HL-60/S4 (cell line): Measurements from ENCODE around the gene CPLANE1.
"Not testable (repeated sequence)": the region's sequence is repeated elsewhere in the genome, so short reads cannot be mapped to it uniquely, and the experiment has no call there.

ENCODE experiments used
- in situ Hi-C: fragments of 300-500 bp; cut with MboI; formaldehyde crosslinking; loops from 2 replicates; pipeline ENCODE4 v1.14.3; 2022; ENCODE audit warnings: low sequenced_read_pairs

Gene CPLANE1

DNA sequence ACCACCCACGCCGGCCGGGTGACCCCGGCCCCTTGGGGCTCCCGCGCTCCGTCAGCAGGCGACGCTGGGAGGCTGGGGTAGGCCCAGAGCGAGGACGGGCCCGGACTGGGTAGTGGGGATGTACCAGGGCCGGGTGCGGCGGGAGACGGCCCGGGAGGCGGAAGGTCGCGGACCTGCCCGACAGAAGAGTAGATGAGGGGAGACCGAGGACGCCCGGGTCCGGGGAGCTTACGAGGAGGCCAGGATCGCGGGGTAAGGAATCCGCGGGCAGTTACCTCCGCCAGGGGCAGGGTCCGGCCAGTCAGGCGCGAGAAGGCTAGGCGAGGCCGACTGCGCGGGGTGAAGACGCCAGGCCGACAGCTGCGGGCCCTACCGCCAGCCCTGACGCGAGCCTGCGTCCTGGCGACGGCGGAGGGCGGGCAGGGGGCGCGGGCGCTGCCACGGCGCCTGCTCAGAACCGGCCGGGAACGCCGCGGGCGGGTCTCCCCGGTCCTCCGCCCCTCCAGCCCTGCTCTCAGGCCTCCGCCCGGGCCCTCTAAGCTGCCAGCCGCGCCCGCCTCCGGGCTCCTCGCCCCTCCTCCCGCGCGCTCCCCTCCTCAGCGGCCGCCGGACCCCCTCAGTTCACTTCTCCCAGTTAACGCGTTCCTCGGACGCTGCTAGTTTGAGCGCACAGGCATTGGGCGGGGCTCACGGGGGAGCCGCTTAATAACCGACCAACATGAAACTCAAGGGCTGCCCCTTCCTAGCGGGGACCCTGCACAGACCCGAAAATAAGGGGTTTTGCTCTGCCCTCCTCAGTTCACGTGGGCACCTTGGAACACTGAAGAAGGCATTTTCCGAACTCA lies at the start of gene CPLANE1:
CPLANE1 (minus strand) TSS at position 407 of the 845 bp plus-strand sequence. CDS start 1,678 bp downstream, outside the sequence.
- in situ Hi-C loops: no loop called here

DNA sequence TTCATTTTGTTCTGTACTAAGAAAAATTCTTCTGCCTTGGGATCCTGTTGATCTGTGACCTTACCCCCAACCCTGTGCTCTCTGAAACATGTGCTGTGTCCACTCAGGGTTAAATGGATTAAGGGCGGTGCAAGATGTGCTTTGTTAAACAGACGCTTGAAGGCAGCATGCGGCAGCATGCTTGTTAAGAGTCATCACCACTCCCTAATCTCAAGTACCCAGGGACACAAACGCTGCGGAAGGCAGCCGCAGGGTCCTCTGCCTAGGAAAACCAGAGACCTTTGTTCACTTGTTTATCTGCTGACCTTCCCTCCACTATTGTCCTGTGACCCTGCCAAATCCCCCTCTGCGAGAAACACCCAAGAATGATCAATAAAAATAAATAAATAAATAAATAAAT lies 47.1 kb upstream of the CPLANE1 start:
- in situ Hi-C loops: not testable (repeated sequence)

DNA sequence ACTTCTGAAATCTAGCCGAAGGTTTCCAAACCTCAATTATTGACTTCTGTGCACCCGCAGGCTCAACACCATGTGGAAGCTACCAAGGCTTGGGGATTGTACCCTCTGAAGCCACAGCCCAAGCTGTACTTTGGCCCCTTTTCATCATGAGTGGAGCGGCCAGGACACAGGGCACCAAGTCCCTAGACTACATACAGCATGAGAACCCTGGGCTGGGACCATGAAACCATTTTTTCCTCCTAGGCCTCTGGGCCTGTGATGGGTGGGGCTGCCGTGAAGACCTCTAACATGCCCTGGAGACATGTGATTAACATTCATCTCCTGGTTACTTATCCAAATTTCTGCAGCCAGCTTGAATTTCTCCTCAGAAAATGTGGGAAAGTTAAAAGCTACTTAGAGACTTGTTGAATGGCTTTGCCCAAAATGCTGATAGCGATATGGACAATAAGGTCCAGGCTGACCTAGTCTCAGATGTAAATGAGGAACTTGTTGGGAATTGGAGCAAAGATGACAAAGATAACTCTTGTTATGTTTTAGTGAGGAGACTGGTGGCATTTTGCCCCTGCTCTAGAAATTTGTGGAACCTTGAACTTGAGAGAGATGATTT lies 34.1 kb upstream of the CPLANE1 start:
- in situ Hi-C loops: no loop called here

DNA sequence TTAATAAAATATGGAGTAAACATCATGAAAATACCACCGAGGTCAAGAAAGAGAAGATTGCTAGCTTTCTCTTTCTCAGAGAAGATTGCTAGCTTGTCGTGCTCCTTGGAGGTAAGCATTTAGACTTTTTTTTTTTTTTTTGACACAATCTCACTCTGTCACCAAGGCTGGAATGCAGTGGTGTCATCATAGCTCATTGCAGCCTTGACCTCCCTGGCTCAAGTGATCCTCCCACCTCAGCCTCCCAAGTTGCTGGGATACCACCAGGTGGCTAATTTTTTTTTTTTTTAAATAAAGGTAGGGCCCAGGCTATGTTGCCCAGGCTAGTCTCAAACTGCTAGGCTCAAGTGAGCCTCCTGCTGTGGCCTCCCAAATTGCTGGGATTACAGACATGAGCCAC lies 26.3 kb upstream of the CPLANE1 start:
- in situ Hi-C loops: no loop called here

DNA sequence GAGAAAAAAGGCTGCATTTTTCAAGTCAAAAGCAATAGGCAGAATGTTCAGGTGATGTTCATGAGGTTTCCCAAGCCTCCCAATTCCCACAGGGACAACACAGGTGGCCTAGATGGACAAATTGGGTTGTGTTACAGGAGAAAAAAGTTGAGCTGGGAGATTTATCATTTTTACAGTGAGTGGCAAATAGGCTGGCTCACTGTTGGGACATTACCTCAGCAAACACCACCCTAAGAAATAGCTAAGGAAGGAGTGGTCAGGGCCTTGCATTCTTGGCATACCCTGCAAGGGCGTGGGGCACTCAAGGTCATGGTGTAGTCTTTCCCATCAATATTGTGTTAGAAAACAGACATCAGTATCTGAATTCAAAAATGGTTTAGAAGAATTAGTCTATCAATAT lies 23.3 kb upstream of the CPLANE1 start:
- in situ Hi-C loops: no loop called here

DNA sequence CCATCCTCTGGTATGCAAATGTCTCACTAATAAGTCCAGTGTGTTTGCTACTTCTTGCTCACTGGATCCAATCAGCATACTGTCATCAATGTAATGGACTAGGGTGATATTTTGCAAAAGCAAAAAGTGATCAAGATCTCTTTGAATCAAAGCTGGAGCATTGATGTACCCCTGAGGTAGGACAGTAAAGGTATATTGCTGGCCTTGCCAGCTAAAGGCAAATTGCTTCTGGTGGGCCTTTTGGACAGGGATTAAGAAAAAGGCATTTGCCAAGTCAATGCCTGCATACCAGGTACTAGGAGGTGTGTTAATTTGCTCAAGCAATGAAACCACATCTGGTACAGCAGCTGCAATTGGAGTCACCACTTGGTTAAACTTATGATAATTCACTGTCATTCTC lies 18.9 kb upstream of the CPLANE1 start:
- in situ Hi-C loops: not testable (repeated sequence)

DNA sequence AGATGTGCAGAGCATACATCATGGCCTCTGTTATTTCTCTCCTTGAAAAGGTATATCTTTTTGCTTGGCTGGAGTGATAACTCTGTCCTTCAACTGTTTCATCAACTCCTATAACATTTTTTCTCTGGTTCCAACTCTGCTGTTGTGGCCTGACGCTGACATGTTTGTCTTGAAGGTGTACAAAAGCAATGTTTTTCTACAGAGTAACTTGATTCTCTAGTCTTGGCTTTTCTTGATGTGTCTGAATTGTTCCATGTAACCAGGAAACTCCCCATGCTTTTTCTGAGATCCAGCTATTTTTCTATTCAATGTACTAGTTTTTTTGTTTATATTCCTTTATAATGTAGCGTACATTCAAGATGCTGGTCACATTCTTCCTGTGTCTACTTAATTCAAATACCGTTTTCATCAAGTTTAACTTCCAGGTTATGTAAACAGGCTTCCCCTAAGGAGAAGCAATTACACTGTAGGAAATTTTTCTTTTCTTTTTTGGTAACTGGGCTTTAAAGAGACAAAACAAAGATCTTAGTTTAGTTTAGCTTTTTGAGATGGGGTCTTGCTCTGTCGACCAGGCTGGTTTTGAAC lies 6.7 kb upstream of the CPLANE1 start:
- in situ Hi-C loops: no loop called here

DNA sequence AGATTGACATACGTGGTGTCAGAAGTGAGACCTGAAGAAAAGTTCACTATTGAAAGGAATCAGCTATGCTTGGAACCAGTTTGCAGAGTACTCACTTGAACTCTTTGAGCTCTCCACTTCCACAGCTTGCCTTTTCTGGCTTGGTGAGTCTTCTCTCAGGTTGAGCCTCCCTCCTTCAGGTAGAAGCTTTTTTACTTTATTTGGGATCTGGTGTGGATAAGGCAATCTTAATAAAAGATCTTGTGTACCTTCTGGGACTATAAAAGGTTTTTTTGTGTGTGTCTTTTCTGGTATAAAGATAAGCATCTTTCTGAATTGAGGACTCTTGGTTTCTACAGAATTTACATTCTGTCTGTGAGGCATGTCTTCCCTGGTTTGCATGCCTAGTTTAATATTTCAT lies 5.4 kb upstream of the CPLANE1 start:
- in situ Hi-C loops: no loop called here

DNA sequence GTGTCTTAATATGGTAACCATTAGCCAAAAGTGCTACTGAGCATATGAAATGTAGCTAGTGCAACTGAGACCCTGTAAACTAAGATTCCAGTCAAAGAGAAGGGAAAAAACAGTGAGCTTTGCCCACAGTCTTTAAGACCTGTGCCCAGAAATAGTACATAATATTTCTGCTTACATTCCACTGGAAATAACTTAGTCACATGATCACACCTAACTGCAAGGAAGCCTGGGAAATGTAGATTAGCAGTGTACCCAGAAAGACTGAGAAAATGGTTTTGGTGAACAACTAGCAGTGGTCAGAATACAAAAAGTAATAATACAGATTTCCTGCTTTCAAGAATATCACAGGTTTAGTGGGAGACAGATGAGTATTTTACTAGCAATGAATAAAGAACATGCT lies 2.5 kb upstream of the CPLANE1 start:
- in situ Hi-C loops: no loop called here

DNA sequence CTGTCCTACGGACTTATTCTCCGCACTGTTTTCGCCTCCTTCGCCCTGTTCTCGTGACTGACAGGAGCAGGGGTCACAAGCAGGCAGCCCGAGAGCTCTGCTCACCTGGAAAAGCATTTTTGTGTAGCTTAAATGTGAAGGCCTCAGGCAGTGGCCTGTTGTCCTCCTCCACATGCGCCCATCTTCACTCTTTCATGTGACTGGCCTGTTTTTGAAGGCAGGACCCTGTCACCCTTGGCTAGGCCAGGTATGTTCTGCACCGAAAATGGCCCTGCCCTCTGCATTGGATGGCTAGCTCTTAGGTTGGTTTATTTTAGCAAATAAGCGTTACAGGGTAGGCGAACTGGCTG lies 614 bp upstream of the CPLANE1 start:
- in situ Hi-C loops: no loop called here

DNA sequence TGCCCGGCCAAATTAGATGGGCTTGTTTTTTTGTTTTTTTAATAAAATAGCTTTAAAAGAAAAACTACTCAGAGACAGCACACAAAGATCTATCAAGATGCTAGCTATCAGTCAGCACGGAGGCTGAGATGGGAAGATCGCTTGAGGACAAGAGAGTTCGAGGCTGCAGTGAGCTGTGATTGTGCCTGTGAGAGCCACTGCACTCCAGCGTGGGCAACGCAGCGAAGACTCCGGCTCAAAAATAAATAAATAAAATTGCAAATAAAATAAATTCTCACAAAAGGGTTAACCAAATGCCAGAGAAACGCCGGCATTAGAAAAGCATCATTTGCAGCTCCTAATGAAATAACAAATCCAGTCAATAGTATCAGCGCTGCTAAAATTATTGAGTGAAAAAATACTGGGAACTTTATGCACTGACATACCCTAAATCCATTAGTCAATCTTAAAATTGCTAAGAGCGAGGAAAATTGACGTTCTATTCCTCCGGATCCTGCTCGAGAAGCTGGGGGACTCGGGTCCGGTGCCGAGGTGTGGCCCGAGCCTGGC lies 681 bp downstream of the CPLANE1 start:
- in situ Hi-C loops: no loop called here

DNA sequence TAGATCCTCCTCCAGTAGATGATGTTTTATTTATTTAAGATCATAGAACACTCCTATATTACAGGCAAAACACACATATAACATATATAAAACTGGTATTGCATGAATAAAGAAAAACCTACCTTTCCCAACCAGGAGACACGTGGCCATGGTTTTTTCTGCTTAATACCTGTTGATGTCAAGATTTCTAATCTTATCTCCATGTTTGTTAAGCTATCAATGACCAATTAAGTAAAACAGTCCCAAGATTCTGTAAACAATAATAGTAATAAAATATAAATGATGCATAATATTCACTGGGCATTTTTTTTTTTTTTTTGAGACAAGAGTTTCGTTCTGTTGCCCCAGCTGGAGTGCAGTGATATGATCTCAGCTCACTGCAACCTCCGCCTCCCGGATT lies 1.7 kb downstream of the CPLANE1 start:
- in situ Hi-C loops: no loop called here

DNA sequence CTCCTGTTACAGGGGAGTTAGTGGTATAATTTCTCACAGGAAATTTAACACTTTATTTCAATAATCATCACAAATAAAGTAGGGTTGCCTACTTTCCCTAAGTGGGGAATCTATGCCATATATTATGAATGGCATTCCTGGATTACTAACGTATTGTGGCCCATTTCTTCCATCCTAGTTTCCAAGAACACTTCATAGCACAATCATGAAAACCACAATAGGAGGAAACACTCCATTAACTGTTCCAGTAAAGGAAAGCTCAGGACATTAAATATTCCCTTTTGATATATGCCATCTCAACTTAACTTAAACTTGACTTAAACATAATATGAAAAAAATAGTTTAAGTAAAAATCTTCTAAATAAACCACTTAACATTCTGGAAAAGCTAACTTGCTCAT lies 2.1 kb downstream of the CPLANE1 start:
- in situ Hi-C loops: no loop called here

DNA sequence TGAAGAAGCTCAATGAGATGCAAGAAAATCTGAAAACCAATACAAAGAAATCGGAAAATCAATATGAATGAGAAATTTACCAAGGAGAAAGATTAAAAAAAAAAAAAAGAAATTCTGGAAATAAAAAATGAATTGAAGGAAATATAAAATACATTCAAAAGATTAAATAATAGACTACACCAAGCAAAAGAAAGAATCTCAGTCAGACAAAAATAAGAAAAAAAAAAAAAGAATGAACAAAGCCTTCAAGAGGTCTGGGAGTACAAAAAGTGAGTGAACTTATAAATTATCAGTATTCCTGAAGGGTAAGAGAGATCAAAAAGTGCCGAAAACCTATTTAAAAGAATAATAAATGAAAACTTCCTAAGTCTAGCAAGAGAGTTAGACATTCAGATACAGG lies 14.9 kb downstream of the CPLANE1 start:
- in situ Hi-C loops: no loop called here

DNA sequence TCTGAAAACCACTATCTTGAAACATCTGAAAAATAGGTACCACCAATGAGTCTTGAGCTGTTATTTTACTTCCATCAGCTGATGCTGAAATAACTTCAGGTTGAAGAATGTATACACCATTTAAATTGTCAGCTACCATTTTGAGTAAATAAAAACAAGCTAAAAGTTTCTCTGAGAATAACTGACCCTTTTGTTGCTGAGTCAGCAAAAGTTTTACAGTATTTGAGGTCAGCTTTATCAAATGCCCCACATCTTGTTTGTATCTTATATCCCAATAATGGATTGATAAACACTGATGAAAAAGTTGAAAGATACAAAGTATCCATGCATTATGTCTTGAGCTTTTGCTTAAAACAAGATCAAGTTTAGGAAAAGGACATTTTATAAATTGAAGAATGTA lies 22.8 kb downstream of the CPLANE1 start:
- in situ Hi-C loops: no loop called here

DNA sequence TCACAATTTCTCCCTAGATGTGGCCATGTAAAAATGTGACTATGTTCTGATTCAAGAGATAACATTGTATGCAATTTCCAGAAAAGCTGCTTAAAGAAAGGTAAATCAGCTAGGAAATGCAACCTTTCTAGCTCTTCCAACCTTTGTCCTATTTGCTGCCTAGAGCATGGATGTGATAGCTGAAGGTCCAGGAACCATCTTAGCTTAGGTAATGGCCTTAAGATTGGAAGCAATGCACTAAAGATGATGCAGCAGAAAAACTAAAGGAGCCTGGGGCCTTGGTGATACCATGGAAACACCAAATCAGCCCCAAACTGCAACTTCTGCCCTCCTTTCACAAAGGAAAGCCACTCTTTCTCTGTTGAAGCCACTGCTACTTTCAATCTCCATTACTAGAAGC lies 27.0 kb downstream of the CPLANE1 start:
- in situ Hi-C loops: no loop called here

DNA sequence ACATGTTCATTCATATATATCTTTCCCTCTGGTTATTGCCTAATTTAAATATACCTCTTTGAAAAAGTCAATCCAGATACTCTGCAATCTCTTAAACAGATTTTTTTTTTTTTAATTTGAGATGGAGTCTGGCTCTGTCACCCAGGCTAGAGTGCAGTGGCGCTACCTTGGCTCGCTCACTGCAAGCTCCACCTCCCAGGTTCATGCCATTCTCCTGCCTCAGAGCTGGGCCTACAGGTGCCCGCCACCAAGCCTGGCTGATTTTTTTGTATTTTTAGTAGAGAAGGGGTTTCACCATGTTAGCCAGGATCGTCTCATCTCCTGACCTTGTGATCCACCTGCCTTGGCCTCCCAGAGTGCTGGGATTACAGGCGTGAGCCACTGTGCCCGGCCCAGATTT lies 28.8 kb downstream of the CPLANE1 start:
- in situ Hi-C loops: not testable (repeated sequence)

DNA sequence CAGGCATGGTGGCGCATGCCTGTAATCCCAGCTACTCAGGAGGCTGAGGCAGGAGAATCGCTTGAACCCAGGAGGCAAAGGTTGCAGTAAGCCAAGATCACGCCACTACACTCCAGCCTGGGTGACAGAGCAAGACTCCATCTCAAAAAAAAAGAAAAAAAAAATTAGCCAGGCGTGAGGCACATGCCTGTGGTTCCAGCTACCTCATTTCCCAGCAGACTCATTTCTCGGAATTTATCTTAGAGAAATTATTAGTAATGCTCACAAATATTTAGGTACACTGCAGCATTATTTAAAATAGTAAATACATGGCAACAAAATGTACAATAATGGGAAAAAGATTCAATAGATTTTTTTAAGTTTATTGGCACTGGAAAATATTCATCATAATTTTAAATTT lies 29.8 kb downstream of the CPLANE1 start:
- in situ Hi-C loops: not testable (repeated sequence)

DNA sequence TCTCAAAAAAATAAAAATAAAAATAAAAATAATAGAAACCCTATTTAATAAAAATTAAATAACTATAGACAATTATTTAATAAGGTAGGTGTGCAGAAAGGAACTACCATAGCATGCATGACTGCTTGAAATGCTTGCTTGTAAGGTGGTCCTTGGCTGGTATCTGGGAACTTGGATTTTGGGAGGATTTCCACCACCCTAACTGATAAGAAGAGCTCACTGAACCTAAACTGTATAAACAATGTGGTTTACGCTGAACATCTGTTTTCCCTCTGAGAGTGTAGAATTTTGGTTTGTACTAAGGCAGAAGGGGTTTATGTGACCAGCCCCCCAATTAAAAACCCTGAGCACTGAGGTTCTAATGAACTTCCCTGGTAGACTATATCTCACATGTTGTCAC lies 31.2 kb downstream of the CPLANE1 start:
- in situ Hi-C loops: no loop called here

DNA sequence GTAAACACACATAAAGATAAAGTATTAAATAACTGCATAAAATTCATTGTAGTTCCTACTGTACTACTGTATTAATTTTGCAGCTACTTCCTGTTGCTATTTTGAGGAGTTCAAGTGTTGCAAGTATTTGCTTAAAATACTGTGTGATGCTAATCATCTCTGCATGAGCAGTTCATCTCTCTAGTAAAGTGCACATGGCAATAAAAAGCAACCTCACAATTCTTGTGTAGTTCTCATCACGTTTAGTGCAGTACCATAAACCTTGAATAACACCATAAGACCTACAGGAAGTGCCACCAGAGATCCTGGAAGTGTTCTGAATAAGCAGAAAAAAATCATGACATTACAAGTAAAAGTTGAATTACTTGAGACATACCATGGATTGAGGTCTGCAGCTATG lies 34.6 kb downstream of the CPLANE1 start:
- in situ Hi-C loops: no loop called here

DNA sequence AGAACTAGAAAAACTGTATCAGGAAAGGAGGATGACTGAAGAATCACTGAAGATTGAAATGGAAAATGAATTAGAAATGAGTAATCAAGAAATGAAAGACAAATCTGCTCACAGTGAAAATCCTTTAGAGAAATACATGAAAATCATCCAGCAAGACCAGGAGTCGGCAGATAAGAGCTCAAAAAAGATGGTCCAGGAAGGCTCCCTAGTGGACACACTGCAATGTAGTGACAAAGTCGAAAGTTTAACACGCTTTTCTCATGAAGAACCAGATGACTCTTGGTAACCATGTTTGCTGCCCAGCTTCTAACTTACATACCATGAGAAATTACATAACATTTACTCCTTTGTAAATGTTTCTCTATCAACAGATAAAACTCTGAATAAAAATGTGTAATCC lies 37.1 kb downstream of the CPLANE1 start:
- in situ Hi-C loops: no loop called here

DNA sequence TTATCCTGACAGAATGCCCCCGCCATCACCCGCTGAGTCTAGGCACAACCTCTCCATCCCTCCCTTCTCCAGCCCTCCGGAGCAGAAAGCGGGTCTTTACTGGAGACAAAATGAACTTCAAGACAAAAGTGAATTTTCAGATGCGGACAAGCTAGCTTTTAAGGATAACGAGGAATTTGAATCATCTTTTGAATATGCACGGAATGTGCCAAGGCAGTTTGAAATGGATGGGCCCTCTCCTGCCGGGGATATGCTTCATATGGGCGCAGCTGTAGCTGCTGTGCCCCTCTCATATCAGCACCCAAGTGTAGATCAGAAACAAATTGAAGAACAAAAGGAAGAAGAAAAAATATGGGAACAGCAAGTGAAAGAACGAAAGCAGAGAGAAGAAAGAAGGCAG lies 37.5 kb downstream of the CPLANE1 start:
- in situ Hi-C loops: no loop called here
